ENCODE data around the gene LMLN.
"Not testable (repeated sequence)": the region's sequence is repeated elsewhere in the genome, so short reads cannot be mapped to it uniquely, and the experiment has no call there.

LMLN gene, protein sequence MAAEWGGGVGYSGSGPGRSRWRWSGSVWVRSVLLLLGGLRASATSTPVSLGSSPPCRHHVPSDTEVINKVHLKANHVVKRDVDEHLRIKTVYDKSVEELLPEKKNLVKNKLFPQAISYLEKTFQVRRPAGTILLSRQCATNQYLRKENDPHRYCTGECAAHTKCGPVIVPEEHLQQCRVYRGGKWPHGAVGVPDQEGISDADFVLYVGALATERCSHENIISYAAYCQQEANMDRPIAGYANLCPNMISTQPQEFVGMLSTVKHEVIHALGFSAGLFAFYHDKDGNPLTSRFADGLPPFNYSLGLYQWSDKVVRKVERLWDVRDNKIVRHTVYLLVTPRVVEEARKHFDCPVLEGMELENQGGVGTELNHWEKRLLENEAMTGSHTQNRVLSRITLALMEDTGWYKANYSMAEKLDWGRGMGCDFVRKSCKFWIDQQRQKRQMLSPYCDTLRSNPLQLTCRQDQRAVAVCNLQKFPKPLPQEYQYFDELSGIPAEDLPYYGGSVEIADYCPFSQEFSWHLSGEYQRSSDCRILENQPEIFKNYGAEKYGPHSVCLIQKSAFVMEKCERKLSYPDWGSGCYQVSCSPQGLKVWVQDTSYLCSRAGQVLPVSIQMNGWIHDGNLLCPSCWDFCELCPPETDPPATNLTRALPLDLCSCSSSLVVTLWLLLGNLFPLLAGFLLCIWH

DNA sequence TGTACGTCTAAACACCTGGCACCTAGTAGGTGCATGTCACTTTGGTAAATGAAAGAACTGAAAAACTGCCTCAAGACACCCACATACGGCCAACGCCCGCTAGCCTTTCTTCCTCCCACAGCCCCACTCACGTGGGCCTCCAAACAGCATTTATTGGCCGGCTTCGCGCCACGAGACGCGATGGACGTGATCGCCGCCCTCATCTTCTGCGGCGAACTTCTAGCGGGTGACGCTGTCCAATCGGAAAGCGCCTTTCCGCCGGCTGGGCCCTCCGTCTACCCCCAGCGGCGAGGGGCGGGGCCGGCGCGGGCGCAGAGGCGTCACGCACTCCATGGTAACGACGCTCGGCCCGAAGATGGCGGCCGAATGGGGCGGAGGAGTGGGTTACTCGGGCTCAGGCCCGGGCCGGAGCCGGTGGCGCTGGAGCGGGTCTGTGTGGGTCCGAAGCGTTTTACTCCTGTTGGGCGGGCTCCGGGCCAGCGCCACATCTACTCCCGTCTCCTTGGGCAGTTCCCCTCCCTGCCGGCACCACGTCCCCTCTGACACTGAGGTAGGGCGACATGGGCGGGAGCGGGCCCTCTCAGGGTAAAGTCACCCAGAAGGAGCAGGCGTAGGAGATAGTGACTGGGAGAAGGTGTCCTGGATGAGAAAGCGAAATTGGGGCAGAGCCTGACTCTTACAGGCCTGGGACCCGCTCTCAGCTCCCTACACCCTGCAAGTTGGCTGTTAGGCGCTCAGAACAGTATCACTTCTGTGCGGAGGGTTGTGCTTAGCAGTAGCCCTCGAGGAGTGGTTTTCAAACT is at the start of gene LMLN:
LMLN (plus strand) TSS at position 327 of the 803 bp plus-strand sequence; CDS start at position 356, 29 bp downstream.
- FAIRE-seq = peak; percentile 96

DNA sequence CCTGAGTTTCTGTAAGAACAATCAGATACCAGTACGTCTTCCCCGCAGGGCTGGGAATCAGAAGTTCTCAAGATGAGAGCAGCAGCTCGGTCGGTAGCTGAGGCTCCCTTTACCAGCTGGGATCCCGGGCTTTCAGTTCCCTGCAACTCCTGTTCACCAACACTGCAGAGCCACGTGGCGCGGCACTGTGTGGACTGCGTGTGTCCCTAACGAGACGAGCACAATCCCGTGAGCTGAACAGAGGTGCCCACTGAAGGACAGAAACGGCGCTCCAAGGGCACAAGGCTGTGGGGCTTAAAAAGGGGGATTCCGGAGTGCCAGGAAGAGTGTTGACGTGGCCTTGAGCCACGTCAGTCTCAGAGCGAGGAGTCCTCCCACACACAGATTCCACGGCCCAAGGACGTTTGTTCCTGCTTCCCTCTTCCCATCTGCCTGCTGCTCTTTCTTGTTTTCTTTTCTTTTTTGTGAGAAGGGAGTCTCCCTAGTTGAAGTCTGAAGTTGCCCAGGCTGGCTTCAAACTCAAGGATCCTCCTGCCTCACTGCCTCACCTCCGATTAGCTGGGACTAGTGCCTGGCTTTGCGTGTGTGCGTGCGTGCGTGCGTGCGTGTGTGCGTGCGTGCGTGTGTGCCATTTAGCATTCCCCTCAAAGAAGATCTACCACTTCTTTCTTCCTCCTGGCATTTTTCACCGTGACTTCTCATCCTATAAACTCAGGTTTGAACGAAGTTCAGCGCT is 47.1 kb upstream of the LMLN start:
- no peak for FAIRE-seq

DNA sequence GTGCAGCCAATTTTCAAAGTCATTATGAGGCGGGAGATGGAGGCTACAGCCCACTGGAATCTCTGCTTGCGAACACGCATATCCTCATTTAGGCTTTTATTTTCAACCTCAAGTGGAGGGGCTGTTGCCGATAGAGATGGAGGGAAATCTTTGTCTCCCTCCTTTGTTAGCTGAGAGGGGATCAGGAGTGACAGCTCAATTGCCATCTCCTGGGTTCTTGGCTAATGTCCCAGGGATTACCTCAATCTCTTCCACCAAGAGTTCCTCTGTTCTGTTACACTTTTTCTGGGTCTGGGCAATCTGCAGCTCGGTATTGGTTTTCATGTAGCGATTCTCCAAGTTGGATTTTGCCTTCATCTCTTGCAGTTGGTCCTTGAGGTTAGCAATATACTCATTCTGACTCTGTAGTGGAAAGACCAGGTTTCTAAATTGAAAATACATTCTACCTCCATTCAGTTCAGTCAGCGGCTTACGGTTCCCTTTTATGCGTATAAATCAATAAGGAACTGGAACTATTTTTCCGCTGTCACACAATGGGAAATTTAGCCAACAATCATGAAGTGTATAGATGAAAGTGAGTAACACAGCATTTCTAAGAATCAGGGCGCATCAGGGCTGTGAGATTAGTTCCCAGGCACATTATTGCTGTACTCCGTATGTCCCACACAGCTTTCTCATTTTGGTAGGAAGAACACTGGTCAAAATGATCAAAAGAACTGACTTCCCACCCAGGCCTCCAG is 46.2 kb upstream of the LMLN start:
- no peak for FAIRE-seq

DNA sequence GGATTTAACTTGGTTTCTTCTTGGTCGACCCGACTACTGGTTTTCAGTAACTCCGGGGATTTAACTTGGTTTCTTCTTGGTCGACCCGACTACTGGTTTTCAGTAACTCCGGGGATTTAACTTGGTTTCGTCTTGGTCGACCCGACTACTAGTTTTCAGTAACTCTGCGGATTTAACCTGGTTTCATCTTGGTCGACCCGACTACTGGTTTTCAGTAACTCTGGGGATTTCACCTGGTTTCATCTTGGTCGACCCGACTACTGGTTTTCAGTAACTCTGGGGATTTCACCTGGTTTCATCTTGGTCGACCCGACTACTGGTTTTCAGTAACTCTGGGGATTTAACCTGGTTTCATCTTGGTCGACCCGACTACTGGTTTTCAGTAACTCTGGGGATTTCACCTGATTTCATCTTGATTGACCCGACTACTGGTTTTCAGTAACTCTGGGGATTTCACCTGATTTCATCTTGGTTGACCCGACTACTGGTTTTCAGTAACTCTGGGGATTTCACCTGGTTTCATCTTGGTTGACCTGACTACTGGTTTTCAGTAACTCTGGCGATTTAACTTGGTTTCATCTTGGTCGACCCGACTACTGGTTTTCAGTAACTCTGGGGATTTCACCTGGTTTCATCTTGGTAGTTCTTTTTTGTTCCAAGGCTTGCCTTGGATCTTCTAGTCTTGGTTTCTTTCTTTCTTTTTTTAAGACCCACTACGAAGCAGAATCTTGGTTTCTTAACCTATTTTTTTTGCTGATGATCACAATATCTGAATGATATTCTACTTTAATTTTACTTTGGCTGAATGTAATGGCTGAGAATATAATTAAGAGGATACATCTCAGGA is 38.4 kb upstream of the LMLN start:
- not testable (repeated sequence) for FAIRE-seq

DNA sequence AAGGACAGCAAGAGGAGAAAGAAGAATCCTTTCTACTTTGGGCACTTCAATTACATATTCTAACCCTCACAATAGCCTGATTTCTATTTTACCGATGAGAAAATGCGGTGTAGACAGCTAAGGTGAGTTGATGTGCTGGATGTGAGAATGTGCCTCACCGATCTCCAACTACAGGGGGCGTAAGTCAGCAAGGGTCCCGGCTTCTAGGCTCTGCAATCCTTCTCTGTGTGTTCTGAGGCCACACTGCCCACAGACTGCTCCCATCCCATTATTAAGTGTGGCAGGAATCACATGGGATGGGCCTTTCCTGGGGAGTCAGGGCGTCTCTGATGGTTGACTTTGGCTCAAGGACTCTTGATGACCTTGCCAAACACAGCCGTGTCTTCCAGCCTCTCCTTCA is 33.6 kb upstream of the LMLN start:
- no peak for FAIRE-seq

DNA sequence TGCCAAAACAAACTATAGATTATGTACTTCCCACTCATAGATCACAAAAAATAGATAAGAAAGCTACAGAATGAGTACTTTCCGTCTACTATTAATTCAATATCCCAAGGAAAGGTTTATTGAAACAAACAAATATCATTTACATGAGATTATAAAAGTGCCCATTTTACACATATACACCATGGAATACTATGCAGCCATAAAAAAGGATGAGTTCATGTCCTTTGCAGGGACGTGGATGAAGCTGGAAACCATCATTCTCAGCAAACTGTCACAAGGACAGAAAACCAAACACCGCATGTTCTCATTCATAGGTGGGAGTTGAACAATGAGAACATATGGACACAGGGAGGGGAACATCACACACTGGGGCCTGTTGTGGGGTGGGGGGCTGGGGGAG is 32.4 kb upstream of the LMLN start:
- FAIRE-seq = not testable (repeated sequence)

DNA sequence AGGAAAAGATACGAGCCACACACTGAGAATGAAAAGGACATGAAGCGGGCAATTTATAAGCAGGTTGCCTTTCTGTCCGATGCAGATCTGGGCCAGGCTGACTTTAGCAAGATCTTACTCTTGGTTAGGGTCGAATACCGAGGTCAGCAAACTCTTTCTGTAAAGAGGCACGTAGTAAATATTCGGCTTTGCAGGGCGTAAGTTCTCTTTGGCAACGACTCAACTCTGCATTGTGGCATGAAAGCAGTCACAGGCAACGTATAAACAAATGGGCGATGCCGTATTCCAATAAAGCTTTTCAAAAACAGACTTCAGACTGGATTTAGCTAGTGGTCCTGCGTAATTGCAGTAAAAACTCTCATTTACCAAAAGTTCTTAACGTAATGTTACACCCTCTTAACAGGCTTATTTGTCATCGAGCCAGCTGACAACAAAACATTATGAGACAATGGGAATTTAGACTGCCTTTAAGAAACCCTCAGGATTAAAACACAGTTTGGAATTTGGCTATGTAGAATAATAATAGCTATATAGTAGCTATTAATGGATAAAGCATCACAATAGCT is 23.1 kb upstream of the LMLN start:
- FAIRE-seq = no peak

DNA sequence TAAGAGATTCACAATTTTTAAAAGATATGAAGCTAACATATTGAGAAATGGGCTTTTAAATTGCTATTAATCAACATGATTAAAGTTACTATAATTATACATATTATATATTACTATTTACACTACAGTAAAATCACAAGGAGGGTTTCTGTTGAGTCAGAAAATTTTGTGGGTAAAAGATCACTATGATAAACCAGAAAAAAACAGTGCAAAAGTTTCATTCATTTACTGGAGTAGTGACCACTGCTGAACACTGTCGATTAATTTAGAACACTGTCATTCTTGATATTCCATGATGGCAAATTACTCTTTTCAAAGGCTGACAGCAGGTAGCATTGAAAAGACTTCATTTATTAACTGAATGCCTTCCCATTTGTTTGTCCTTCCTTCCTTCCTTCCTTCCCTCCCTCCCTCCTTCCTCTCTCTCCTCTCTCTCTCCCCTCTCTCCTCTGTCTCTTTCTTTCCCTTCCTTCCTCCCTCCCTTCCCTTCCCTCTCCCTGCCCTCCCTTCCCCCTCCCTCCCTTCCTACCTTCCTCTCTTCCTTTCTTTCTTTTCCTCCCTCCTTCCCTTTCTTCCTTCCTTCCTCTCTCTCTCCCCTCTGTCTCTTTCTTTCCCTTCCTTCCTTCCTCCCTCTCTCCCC is 19.2 kb upstream of the LMLN start:
- FAIRE-seq = no peak

DNA sequence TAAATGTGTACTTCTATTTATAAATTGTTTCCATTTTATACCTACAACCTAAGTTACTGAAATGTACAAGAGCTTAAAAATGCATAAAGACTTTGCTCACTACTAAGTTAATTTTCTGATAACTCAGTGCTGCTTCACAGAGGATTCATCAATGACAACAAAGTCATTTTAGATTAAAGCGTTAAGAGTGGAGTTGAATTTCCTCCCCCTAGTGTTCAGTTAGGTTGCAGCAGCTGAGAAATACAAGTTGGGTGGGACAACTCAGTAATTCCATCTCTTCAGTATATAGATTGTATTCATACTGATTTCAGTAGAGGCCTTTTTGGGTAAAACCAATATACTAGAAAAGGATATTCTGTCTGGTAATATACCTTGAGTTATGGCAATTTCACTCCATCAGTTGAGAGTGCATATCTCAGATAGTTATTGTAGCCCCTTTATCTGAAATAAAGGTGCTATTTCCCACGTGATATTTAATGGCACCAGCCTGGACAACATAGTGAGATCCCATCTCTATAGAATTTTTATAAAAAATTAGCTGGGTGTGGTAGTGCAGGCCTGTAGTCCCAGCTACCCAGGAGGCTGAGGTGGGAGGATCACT is 17.0 kb upstream of the LMLN start:
- peak; percentile 26 for FAIRE-seq

DNA sequence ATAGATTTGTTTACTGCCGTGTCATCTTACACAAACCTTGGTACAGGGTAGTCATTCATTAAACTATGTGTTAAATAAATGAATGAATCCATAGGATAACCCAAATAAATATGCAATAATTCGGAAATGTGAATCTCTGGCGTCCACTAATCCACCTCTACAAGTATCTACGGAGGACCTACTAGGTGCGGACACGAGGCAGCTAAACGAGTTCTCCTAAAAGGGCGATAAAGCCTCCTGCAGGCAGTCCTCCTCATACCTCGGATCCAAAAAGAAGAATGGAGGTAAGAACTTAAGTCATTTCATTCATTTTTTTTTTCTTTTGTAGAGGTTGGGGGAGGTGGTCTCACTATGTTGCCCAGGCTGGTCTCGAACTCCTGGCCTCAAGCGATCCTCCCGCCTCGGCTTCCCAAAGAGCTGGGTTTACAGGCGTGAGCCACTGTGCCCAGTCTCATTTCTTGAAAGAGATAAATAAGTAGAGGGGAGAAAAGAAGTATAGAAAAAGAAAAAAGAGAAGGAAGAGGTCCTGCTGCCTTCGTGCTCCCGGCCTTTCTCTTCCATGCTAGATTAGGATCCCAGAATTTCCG is 10.7 kb upstream of the LMLN start:
- FAIRE-seq = no peak

DNA sequence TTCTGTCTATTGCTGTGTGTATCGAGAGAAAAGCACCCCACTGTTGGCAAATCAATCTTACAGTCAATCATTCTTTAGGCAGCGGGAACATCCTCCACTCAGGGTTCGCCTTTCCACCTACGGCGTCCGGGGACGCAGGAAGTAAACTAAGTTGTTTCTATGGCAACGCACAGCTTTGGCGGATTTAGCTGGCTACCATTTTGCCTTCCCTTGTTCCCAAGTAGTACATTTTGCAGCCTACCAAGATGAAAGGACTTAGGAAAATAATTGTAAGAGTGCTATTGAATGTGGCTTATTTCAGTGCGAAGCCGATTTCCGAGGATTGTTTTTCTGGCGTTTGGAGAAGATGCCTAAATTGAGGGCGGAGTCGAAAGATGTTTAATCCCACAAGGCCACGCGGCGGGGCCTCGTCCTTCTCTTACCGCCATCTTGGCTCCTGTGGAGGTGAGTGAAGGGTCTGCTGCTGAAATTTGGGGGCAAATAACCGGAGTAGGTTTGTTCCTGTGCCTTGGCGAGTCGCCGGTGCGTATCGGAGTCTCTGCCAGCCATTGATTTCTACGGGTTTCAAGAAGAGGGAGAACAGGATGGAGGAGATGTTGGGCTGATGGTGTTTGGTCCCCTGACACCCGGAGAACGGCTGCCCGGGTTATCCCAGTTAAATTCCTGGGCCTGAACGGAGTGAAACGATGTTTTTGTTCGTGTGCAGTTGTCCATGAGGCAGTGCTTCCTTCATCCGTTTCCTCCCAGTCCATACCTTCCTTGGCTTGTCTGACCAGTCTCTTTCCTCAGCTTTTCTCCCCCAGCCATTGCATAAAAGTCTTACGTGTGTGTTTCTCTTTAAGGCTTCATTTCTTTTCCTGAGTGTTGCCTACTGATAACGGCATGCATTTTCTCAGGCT is 10.0 kb upstream of the LMLN start, which contains the start of gene RPL35A:
RPL35A (plus strand) TSS at position 413 of the 899 bp plus-strand sequence. CDS start 778 bp downstream, outside the sequence.
- peak; percentile 65 for FAIRE-seq

DNA sequence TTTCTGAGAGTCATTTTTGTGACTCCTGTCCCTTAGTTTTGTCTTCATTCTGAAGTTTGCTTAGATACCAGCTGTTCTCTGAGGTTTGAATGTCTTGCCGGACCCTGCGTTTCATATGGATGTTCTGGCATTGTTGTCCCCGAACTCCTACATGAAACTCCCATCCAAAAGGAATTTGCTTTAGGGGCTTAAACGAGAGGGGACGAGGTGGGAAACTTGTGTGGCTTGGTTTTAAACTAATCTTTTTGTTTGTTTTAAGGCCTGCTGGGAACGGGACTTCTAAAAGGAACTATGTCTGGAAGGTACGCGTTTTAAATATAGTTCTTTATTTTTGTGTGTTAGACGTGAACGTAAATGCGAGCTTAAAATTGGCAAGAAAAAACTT is 9.3 kb upstream of the LMLN start:
- FAIRE-seq = no peak

DNA sequence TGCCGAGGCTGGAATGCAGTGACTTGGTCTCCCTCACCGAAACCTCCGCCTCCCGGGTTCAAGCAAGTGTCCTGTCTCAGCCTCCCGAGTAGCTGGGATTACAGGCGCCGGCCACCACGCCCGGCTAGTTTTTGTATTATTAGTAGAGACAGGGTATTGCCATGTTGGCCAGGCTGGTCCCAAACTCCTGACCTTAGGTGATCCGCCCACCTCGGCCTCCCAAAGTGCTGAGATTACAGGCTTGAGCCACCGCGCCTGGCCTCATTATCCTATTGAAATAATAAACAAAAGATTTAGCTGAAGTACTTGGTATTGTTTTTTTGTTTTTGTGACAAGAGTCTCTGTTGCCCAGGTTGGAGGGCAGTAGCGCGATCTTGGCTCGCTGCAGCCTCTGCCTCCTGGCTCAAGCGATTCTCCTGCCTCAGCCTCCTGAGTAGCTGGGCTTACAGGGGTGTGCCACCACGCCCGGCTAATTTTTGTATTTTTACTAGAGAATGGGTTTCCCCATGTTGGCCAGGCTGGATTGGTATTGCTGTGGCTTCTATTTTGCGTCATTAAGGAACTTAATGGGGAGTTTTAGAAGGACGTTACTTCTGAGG is 8.5 kb upstream of the LMLN start:
- FAIRE-seq = no peak

DNA sequence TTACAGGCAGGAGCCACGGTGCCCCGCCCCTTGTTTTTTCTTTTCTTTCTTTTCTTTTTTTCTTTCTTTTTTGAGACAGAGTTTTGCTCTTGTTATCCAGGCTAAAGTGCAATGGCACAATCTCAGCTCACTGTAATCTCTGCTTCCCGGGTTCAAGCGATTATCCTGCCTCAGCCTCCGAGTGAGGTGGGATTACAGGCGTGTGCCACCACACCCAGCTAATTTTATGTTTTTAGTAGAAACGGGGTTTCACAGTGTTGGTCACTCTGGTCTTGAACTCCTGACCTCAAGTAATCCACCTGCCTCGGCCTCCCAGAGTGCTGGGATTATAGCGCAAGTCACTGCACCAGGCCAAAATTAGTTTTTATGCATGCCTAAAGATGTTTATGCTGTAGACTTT is 7.6 kb upstream of the LMLN start:
- no peak for FAIRE-seq

DNA sequence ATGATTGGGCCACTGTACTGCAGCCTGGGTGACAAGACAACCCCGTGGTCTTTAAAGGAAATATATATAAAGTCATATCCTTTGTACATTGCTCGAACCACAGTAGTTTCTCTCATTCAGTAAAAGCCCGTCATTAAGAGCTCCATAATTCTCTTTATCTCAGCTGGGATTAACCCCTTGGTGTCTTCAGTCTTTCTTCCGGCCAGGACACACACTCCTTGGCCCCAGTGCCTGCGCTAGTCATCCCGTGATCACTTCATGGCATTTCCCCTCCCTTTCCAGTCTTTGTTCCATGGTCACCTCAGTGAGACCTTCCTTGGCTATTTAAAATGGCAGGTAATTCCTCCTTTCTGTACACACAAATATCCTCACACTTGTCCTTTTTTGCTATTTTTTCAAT is 6.7 kb upstream of the LMLN start:
- FAIRE-seq = no peak

DNA sequence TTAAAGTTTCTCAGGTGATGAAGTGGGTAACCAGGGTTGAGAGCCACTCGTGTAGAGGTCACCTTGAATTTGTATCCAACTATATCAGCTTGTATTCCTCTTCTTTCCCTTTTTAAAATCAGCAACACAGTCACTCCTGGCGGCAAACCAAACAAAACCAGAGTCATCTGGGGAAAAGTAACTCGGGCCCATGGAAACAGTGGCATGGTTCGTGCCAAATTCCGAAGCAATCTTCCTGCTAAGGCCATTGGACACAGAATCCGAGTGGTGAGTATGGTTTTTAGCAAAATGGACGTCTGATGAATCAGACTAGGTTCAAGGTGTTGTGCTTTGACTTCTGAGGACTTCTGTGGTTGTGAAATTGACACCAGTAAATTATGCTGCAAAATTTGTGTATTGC is 6.1 kb upstream of the LMLN start:
- FAIRE-seq = no peak

DNA sequence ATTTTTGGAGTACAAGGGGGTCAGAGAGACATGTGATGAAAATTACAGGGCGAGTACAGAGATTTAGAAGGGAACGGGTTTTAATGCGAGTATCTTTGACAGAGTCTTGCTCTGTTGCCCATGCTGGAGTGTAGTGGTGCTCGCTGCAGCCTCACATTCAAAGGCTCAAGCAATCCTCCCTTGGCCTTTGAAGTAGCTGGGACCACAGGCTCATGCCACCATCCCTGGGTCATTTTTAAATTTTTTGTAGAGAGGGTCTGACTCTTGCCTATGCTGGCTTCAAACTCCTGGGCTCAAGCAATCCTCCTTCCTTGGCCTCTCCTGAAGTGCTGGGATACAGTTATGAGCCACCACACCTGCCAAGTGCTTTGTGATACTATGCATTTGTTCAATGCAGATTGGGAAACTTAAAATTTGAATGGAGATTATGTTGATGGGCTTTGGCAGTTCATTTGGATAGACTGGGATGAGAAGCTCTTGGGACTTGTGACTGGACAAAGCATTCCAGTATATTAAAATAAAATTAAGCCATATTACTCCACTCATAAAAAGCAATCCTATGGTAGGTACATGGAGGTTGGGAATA is 4.0 kb upstream of the LMLN start:
- FAIRE-seq = no peak
